ENCODE results near the gene SLC7A1.

Gene SLC7A1

GRCh38 chr13:29582171-29582570 lies 13.3 kb downstream of the SLC7A1 start:
- no peak for DNase-seq

- no peak for DNase-seq
Observed at GRCh38 chr13:29581666-29582065, 13.8 kb downstream of the SLC7A1 start.

- DNase-seq: no peak
Observed at GRCh38 chr13:29579094-29579493, 16.4 kb downstream of the SLC7A1 start.

- DNase-seq: no peak
Observed at GRCh38 chr13:29578300-29579085, 17.0 kb downstream of the SLC7A1 start.

- DNase-seq: no peak
Observed at GRCh38 chr13:29577136-29578051, 18.1 kb downstream of the SLC7A1 start.

- DNase-seq: no peak
Observed at GRCh38 chr13:29576581-29576980, 18.9 kb downstream of the SLC7A1 start.

GRCh38 chr13:29575098-29575497 lies 20.4 kb downstream of the SLC7A1 start:
- DNase-seq: no peak

GRCh38 chr13:29573190-29573589 lies 22.3 kb downstream of the SLC7A1 start:
- peak; percentile 42 for DNase-seq

GRCh38 chr13:29572575-29572974 lies 22.9 kb downstream of the SLC7A1 start:
- no peak for DNase-seq

GRCh38 chr13:29571876-29572570 lies 23.5 kb downstream of the SLC7A1 start:
- DNase-seq: no peak

- DNase-seq: no peak
Observed at GRCh38 chr13:29570051-29570654, 25.3 kb downstream of the SLC7A1 start.

GRCh38 chr13:29569253-29570050 lies 26.0 kb downstream of the SLC7A1 start:
- peak; percentile 33 for DNase-seq

GRCh38 chr13:29568731-29569130 lies 26.8 kb downstream of the SLC7A1 start:
- DNase-seq: no peak

GRCh38 chr13:29567411-29567810 lies 28.1 kb downstream of the SLC7A1 start:
- DNase-seq: no peak

GRCh38 chr13:29566206-29566605 lies 29.3 kb downstream of the SLC7A1 start:
- DNase-seq: no peak

GRCh38 chr13:29564818-29565217 lies 30.7 kb downstream of the SLC7A1 start:
- DNase-seq: no peak

GRCh38 chr13:29564373-29564772 lies 31.1 kb downstream of the SLC7A1 start:
- DNase-seq: no peak

GRCh38 chr13:29563941-29564340 lies 31.5 kb downstream of the SLC7A1 start:
- DNase-seq: no peak

GRCh38 chr13:29562786-29563438 lies 32.6 kb downstream of the SLC7A1 start:
- DNase-seq: no peak

- DNase-seq: no peak
Observed at GRCh38 chr13:29561918-29562317, 33.6 kb downstream of the SLC7A1 start.

GRCh38 chr13:29556742-29557141 lies 38.7 kb downstream of the SLC7A1 start:
- DNase-seq: no peak

- DNase-seq: no peak
Observed at GRCh38 chr13:29551214-29551613, 44.3 kb downstream of the SLC7A1 start.

Data from NCI-H1092 treated with DMSO at 0.1 percent for 48 hours (cell line).